OCI-LY1 (cell line): ENCODE measurements around the gene C13orf42.

ENCODE experiments used
- H2AFZ ChIP-seq: fragments of 200-600 bp; sonication (generic), shearing (Covaris generic); 2 replicates; pipeline ENCODE4 v1.6.0; 2014; ENCODE audit warnings: antibody characterized with exemption, mild to moderate bottlenecking, low read length
- H3F3A ChIP-seq: fragments of 200-600 bp; sonication (generic), shearing (Covaris generic); 2 replicates; pipeline ENCODE4 v1.6.0; 2014; ENCODE audit warnings: mild to moderate bottlenecking, antibody characterized with exemption, low read length, moderate library complexity; ENCODE audit not compliant: insufficient read depth
- H3K27ac ChIP-seq: fragments of 200-600 bp; sonication (generic); 2 replicates; pipeline ENCODE4 v1.5.1; 2014; ENCODE audit warnings: low read length, mixed run types, mild to moderate bottlenecking, low read depth; ENCODE audit not compliant: poor library complexity, severe bottlenecking
- H3K27me3 ChIP-seq: fragments of 200-600 bp; sonication (generic); 2 replicates; pipeline ENCODE4 v1.6.0; 2014; ENCODE audit warnings: antibody characterized with exemption, mild to moderate bottlenecking, low read length, moderate library complexity; ENCODE audit not compliant: insufficient read depth
- H3K36me3 ChIP-seq: fragments of 200-600 bp; sonication (generic); 2 replicates; pipeline ENCODE4 v1.6.1; 2014; ENCODE audit warnings: mild to moderate bottlenecking, antibody characterized with exemption, low read length, moderate library complexity, mixed read lengths; ENCODE audit not compliant: insufficient read depth
- H3K4me1 ChIP-seq: fragments of 200-600 bp; sonication (generic); 2 replicates; pipeline ENCODE4 v1.5.1; 2014; ENCODE audit warnings: mild to moderate bottlenecking, low read length, moderate library complexity; ENCODE audit not compliant: insufficient read depth, severe bottlenecking
- H3K4me2 ChIP-seq: fragments of 200-600 bp; sonication (generic), shearing (Covaris generic); 2 replicates; pipeline ENCODE4 v1.6.1; 2014; ENCODE audit warnings: low read length
- H3K4me3 ChIP-seq: fragments of 200-600 bp; sonication (generic); 2 replicates; pipeline ENCODE4 v1.5.1; 2014; ENCODE audit warnings: low read length, low read depth, mild to moderate bottlenecking, mixed read lengths; ENCODE audit not compliant: poor library complexity, severe bottlenecking
- H3K79me2 ChIP-seq: fragments of 200-600 bp; shearing (Covaris generic); 2 replicates; pipeline ENCODE4 v1.6.1; 2016; ENCODE audit warnings: mixed run types, low read length, mixed read lengths; ENCODE audit not compliant: insufficient read depth
- H3K9ac ChIP-seq: fragments of 200-600 bp; sonication (generic), shearing (Covaris generic); 2 replicates; pipeline ENCODE4 v1.6.1; 2014; ENCODE audit warnings: mild to moderate bottlenecking, low read length, mixed read lengths
- H3K9me2 ChIP-seq: fragments of 200-600 bp; sonication (generic), shearing (Covaris generic); 2 replicates; pipeline ENCODE4 v1.6.1; 2014; ENCODE audit warnings: low read depth, mild to moderate bottlenecking, low read length, mixed read lengths
- H3K9me3 ChIP-seq: fragments of 200-600 bp; shearing (Covaris generic); 2 replicates; pipeline ENCODE4 v1.6.1; 2014; ENCODE audit warnings: low read length, mixed read lengths
- H4K20me1 ChIP-seq: fragments of 200-600 bp; sonication (generic), shearing (Covaris generic); 2 replicates; pipeline ENCODE4 v1.6.0; 2016; ENCODE audit warnings: mild to moderate bottlenecking, low read length; ENCODE audit not compliant: insufficient read depth
- EZH2 ChIP-seq: fragments of 200-600 bp; sonication (generic), shearing (Covaris generic); IDR thresholded peaks from 2 replicates; pipeline ENCODE4 v1.8.0; 2017; ENCODE audit warnings: borderline replicate concordance, mixed run types, mild to moderate bottlenecking, antibody characterized with exemption, low read length, moderate library complexity, mixed read lengths
- TF ChIP-seq, protein P1 (sequence below): fragments of 200-600 bp; sonication (generic), shearing (Covaris generic); IDR thresholded peaks from 2 replicates; pipeline ENCODE4 v1.5.1; 2017; ENCODE audit warnings: mild to moderate bottlenecking, antibody characterized with exemption, low read length, moderate library complexity, mixed read lengths

The C13orf42 gene

DNA sequence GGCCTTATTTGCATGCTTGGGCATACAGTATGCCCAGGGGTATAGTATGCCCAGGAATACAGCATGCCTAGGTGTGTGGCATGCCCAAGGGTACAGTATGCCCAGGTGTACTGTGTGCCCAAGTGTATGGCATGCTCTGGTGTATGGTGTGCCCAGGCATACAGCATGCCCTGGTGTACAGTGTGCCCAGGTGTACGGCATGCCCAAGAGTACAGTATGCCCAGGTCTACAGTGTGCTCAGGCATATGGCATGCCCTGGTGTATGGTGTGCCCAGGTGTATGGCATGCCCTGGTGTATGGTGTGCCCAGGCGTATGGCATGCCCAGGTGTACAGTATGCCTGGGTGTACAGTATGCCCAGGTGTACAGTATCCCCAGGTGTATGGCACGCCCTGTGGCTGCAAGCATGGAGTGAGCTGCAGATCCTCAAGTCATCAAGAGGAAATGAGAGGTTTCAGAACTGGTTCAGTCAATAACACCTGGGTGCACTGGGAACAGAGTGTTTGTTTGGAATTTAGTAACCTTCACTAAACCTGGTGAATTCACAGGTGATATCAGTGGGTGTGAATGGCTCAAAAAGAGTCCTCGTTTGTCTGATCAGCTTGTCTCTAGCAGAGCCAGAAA lies 7.8 kb upstream of the C13orf42 start:
- Histone ChIP-seq H3K4me2 (no peak overlapping the region), H2AFZ (no peak overlapping the region), H3K9ac (no peak overlapping the region), H3K27me3 (no peaks in the 10 kb centered on the region), H3K4me1 (no peaks in the 10 kb centered on the region), H3K4me3 (no peak overlapping the region), H3K36me3 (no peaks in the 10 kb centered on the region; the same call in 1 of the 2 replicates), H3F3A (no peaks in the 10 kb centered on the region), H3K27ac (no peak overlapping the region), H4K20me1 (no peaks in the 10 kb centered on the region), H3K9me2 (no peaks in the 10 kb centered on the region), H3K9me3 (no peaks in the 10 kb centered on the region), H3K79me2 (no peaks in the 10 kb centered on the region)
- no peak for TF ChIP-seq EZH2
- TF ChIP-seq, protein P1, sequence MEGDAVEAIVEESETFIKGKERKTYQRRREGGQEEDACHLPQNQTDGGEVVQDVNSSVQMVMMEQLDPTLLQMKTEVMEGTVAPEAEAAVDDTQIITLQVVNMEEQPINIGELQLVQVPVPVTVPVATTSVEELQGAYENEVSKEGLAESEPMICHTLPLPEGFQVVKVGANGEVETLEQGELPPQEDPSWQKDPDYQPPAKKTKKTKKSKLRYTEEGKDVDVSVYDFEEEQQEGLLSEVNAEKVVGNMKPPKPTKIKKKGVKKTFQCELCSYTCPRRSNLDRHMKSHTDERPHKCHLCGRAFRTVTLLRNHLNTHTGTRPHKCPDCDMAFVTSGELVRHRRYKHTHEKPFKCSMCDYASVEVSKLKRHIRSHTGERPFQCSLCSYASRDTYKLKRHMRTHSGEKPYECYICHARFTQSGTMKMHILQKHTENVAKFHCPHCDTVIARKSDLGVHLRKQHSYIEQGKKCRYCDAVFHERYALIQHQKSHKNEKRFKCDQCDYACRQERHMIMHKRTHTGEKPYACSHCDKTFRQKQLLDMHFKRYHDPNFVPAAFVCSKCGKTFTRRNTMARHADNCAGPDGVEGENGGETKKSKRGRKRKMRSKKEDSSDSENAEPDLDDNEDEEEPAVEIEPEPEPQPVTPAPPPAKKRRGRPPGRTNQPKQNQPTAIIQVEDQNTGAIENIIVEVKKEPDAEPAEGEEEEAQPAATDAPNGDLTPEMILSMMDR: no peak

DNA sequence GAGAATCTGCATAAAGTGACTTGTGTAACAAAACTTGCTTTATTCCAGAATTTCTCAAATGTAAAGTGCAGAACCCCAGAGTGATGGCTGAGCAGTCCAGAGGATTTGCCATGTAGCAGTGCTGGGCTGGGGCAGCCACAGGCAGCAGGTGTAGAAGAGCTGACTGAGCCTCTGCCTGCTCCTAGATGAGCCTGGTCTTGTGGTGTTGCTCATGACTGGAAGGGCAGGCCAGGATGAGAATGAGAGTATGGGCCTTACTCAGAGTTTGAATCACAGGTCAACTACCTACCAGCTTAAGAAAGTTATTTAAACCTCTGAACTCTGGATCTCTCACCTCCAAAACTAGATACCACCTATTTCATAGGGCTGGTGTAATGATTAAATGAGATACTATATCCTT lies 2.9 kb upstream of the C13orf42 start:
- no peaks in the 10 kb centered on the region for H3K79me2 ChIP-seq
- TF ChIP-seq EZH2: no peak
- TF ChIP-seq, protein P1: no peak
- no peaks in the 10 kb centered on the region; the same call in 1 of the 2 replicates for H3K36me3 ChIP-seq
- no peak overlapping the region for H3K9ac ChIP-seq
- H3K27ac ChIP-seq: no peak overlapping the region
- no peaks in the 10 kb centered on the region for H3K9me2 ChIP-seq
- H3K27me3 ChIP-seq: 0 out of 2 replicates have a peak, but pooled peaks cover 4% of the 10 kb centered on the region
- H3K4me2 ChIP-seq: no peak overlapping the region
- H4K20me1 ChIP-seq: no peaks in the 10 kb centered on the region
- H2AFZ ChIP-seq: no peak overlapping the region
- H3K9me3 ChIP-seq: no peaks in the 10 kb centered on the region
- no peaks in the 10 kb centered on the region for H3F3A ChIP-seq
- no peaks in the 10 kb centered on the region for H3K4me1 ChIP-seq
- no peak overlapping the region for H3K4me3 ChIP-seq

DNA sequence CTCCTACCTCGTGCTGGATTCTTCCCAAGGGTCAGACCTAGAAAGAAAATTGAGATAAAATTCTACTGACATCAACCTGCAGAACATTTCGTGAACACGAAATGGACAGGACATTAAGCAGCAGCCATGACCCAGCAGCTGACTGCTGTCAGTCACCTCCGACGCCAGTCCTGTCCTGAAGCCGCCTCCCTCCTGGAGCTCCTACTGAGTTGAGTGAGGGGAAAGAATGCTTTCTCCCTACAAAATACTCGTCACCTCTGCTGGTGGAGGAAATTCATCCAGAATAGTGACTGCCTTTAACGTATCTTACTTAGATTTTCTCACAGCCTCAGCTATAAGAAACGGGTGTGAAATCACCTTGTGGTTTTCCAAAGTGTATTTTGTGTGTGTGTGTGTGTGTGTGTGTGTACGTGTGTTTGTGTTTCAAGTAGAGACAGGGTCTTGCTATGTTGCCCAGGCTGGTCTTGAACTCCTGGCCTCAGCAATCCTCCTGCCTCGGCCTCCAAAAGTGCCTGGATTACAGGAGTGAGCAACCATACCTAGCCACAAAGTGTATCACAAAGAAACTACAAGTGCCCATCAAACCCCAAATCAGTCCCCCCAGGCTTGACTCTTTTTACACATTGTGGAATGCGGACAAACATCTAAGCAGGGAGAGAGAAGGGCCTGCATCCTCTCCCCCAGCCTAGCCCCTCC lies 2.3 kb upstream of the C13orf42 start:
- H3K4me1 ChIP-seq: no peaks in the 10 kb centered on the region
- H3K27me3 ChIP-seq: 0 out of 2 replicates have a peak, but pooled peaks cover 4% of the 10 kb centered on the region
- H3K36me3 ChIP-seq: no peaks in the 10 kb centered on the region; the same call in 1 of the 2 replicates
- H3F3A ChIP-seq: no peaks in the 10 kb centered on the region
- no peaks in the 10 kb centered on the region for H3K9me3 ChIP-seq
- H3K79me2 ChIP-seq: no peaks in the 10 kb centered on the region
- H3K27ac ChIP-seq: no peak overlapping the region
- no peak overlapping the region for H3K9ac ChIP-seq
- H3K9me2 ChIP-seq: no peaks in the 10 kb centered on the region
- no peak for TF ChIP-seq EZH2
- TF ChIP-seq, protein P1: no peak
- no peak overlapping the region for H3K4me2 ChIP-seq
- no peaks in the 10 kb centered on the region for H4K20me1 ChIP-seq
- H2AFZ ChIP-seq: no peak overlapping the region
- no peak overlapping the region for H3K4me3 ChIP-seq
